Suprapubic skin (tissue), 3 donors: ENCODE results near the gene LMF1.

ENCODE experiments used
- CTCF ChIP-seq, 2 donors: fragments of 200-600 bp in 1 of 2; fragments of 450-650 bp in 1 of 2; sonication (generic) in 1 of 2; IDR thresholded peaks; one replicate each; pipeline ENCODE4 v1.5.1; 2016 to 2019; ENCODE audit warnings: antibody characterized with exemption in 2 of 2, mild to moderate bottlenecking in 1 of 2, moderate library complexity in 1 of 2
- EP300 ChIP-seq: sonication (generic); formaldehyde crosslinking; IDR thresholded peaks from one replicate; pipeline ENCODE4 v1.6.1; 2017; ENCODE audit warnings: antibody characterized with exemption
- POLR2A ChIP-seq, 2 donors: fragments of 450-650 bp; IDR thresholded peaks; one replicate each; pipeline ENCODE4 v1.6.1; 2017; ENCODE audit warnings: antibody characterized with exemption in 2 of 2, mild to moderate bottlenecking in 2 of 2, moderate library complexity in 2 of 2

DNA sequence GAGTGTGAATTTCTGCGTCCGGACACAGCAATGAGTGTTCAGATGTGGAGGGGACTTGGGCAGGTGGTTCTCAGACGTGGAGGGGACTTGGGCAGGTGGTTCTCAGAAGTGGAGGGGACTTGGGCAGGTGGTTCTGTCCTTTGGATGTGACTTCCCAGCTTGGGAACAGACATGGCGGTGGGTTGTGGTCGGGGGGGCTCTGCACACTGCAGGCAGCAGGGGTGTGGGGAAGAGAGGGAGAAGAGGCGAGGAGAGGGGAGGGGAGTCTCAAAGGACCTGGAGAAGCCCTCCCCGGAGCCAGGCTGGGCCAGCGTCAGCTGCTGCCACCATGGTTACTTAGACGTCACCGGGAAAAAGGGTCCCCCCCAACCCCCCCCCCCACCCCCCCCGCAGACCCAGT is 20.6 kb upstream of the LMF1 start:
- no peak for TF ChIP-seq CTCF (IDR thresholded peaks at IDR 0.05)
- TF ChIP-seq POLR2A (IDR thresholded peaks at IDR 0.05): no peak
- no peak for TF ChIP-seq EP300
